ENCODE data around the gene STXBP2.

DNA sequence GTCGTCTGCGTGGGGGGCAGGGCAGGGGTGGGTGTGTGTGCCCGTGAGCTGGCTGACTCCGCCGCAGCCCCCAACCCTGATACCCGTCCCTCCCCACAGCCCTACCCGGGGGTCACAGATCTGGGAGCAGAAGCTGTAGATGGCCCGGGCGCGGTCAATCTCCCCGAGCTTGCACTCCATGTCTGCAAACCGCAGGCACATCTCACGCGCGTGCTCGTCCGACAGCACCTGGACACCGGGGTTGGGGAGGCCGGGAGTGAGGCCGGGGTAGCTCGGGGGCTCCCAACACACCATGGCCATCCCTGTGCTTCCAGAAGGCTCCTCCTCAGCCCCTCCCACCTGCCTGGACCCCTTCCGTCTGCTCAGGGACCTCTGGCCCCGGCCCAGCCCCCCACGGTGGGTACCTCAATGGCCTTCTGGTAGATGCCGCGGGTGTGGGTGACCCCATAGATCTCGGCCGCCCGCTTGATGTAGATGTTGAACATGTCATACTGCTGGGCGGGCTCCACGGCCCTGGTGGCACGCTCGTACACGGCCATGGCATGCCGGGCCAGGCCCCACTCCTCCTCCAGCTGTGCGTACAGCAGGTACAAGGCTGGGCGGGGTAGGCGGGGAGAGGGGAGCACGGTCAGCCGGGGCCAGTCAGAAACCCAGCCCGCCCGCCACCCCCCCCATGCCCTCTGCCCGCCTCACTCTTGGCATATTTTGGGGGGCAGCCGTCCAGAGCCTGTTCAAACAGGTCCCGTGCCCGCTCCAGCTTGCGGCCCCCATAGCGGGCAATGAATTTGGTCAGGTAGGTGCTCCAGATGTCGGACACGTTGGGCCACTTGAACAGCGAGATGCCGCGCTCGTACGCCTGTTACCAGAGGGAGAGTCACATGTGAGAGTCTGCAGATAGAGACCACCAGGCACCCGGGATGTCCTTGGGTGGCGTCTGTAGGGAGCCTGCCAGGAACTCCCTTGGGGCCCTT, 16.2 kb upstream of the STXBP2 start:
- TF ChIP-seq, protein P1, sequence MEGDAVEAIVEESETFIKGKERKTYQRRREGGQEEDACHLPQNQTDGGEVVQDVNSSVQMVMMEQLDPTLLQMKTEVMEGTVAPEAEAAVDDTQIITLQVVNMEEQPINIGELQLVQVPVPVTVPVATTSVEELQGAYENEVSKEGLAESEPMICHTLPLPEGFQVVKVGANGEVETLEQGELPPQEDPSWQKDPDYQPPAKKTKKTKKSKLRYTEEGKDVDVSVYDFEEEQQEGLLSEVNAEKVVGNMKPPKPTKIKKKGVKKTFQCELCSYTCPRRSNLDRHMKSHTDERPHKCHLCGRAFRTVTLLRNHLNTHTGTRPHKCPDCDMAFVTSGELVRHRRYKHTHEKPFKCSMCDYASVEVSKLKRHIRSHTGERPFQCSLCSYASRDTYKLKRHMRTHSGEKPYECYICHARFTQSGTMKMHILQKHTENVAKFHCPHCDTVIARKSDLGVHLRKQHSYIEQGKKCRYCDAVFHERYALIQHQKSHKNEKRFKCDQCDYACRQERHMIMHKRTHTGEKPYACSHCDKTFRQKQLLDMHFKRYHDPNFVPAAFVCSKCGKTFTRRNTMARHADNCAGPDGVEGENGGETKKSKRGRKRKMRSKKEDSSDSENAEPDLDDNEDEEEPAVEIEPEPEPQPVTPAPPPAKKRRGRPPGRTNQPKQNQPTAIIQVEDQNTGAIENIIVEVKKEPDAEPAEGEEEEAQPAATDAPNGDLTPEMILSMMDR (IDR thresholded peaks at IDR 0.05; ENCODE audit: insufficient read depth, low read length, poor library complexity, severe bottlenecking) = no peak
- TF ChIP-seq EZH2phosphoT487 (conservative IDR thresholded peaks at IDR 0.05; ENCODE audit: low read length) = no peak
